Keratinocyte (primary cell): ENCODE data around the gene DCUN1D2. TPM values are rescaled to one million over a fixed set of nuclear protein-coding genes. Genes with fewer than 3 reads are reported as not detected.

Experiments
- DNase-seq: peaks from one replicate; pipeline ENCODE4 v3.0.0-alpha.2; 2011; ENCODE audit warnings: low read depth, missing footprints, low spot score
- FAIRE-seq: peaks from 2 replicates; lab custom pipeline; 2011; peaks lifted over from hg19 to GRCh38; lab: Jason Lieb, UNC
- H2AFZ ChIP-seq: 2 replicates; pipeline ENCODE4 v1.6.0; 2012; ENCODE audit warnings: low read length, control low read depth, inconsistent platforms; ENCODE audit not compliant: control insufficient read depth
- H3K27ac ChIP-seq: 2 replicates; pipeline ENCODE4 v1.5.1; 2011; ENCODE audit warnings: low read length; ENCODE audit not compliant: control insufficient read depth, insufficient read depth
- H3K27me3 ChIP-seq: 3 replicates; pipeline ENCODE4 v1.6.0; 2011; ENCODE audit warnings: low read length; ENCODE audit not compliant: control insufficient read depth, insufficient read depth; ENCODE audit errors: extremely low read depth
- H3K36me3 ChIP-seq, 2 experiments: 2 replicates in 1 of 2; 3 replicates in 1 of 2; pipeline ENCODE4 v1.5.1; 2011; ENCODE audit warnings: low read length in 2 of 2, mild to moderate bottlenecking in 1 of 2; ENCODE audit not compliant: control insufficient read depth in 2 of 2, insufficient read depth in 2 of 2; ENCODE audit errors: extremely low read depth in 1 of 2
- H3K4me1 ChIP-seq: 3 replicates; pipeline ENCODE4 v1.5.1; 2011; ENCODE audit warnings: low read length; ENCODE audit not compliant: control insufficient read depth, insufficient read depth; ENCODE audit errors: extremely low read depth
- H3K4me2 ChIP-seq: 3 replicates; pipeline ENCODE4 v1.6.0; 2011; ENCODE audit warnings: low read depth, low read length; ENCODE audit not compliant: control insufficient read depth, insufficient read depth; ENCODE audit errors: extremely low read depth
- H3K4me3 ChIP-seq, 3 experiments: fragments of 200-600 bp in 1 of 3; sonication (generic) in 1 of 3; 2 replicates in 2 of 3; 3 replicates in 1 of 3; pipeline ENCODE4 v1.5.1; 2011 to 2016; ENCODE audit warnings: low read length in 3 of 3, mild to moderate bottlenecking in 3 of 3, control low read depth in 2 of 3, inconsistent platforms in 1 of 3, low read depth in 1 of 3, mixed read lengths in 1 of 3, mixed run types in 1 of 3, moderate library complexity in 1 of 3; ENCODE audit not compliant: control insufficient read depth in 2 of 3, insufficient read depth in 2 of 3; ENCODE audit errors: extremely low read depth in 1 of 3
- H3K79me2 ChIP-seq: 2 replicates; pipeline ENCODE4 v1.6.0; 2012; ENCODE audit warnings: low read length; ENCODE audit not compliant: control insufficient read depth, insufficient read depth
- H3K9ac ChIP-seq: 3 replicates; pipeline ENCODE4 v1.6.0; 2011; ENCODE audit warnings: low read length; ENCODE audit not compliant: control insufficient read depth, insufficient read depth; ENCODE audit errors: extremely low read depth
- H3K9me1 ChIP-seq: 3 replicates; pipeline ENCODE4 v1.6.0; 2011; ENCODE audit warnings: low read length; ENCODE audit not compliant: control insufficient read depth, insufficient read depth; ENCODE audit errors: extremely low read depth
- H3K9me3 ChIP-seq: 2 replicates; pipeline ENCODE4 v1.5.1; 2012; ENCODE audit warnings: low read depth, low read length; ENCODE audit not compliant: control insufficient read depth
- H4K20me1 ChIP-seq: 3 replicates; pipeline ENCODE4 v1.6.0; 2011; ENCODE audit warnings: low read length; ENCODE audit not compliant: control insufficient read depth, insufficient read depth; ENCODE audit errors: extremely low read depth
- EZH2 ChIP-seq: IDR thresholded peaks from one replicate; pipeline ENCODE4 v1.6.1; 2012; ENCODE audit warnings: inconsistent platforms, mild to moderate bottlenecking, low read length, moderate library complexity
- dilution Hi-C: fragments of 300-500 bp; cut with MboI; formaldehyde crosslinking; loops from one replicate; pipeline ENCODE4 v1.7.0; 2020; ENCODE audit warnings: low sequenced_read_pairs; ENCODE audit not compliant: extremely low pct_ligation_motif_present
- polyA plus RNA-seq, 5 experiments: library from polyadenylated mRNA; depleted of rRNA in 3 of 5; stranded (reverse) in 3 of 5; stranded (forward) in 1 of 5; unstranded in 1 of 5; fragments of >200 nt; gene quantifications; 1 replicate in 1 of 5; 2 replicates in 3 of 5; 3 replicates in 1 of 5; pipeline versions ENCODE4 v1.2.1 to v1.2.3, GENCODE V29; 2011 to 2012; ENCODE audit warnings: missing spikeins in 2 of 5, low read depth in 1 of 5, low replicate concordance in 1 of 5
- TF ChIP-seq, protein P1 (sequence below), 3 experiments: IDR thresholded peaks in 1 of 3; conservative IDR thresholded peaks in 1 of 3; optimal IDR thresholded peaks in 1 of 3; 2 replicates in 2 of 3; 3 replicates in 1 of 3; pipeline versions ENCODE3 to v1.5.1; 2011; ENCODE audit warnings: low read length in 3 of 3, mild to moderate bottlenecking in 3 of 3, moderate library complexity in 2 of 3, control low read depth in 1 of 3, inconsistent platforms in 1 of 3; ENCODE audit not compliant: insufficient read depth in 2 of 3; ENCODE audit errors: extremely low read depth in 1 of 3

DCUN1D2 gene
- polyA plus RNA-seq, 1 donor (not counting 4 experiments of a cell fraction or from before 2014, with no cell fraction given) = 9.1 TPM

- no peak for DNase-seq
- Histone ChIP-seq H2AFZ (peak overlapping the region; percentile 33), H3K9me3 (no peaks in the 10 kb centered on the region), H3K27me3 (no peaks in the 10 kb centered on the region), H3K9me1 (no peaks in the 10 kb centered on the region), H3K4me1 (peaks cover 33% of the 10 kb centered on the region), H3K27ac (peak overlapping the region; percentile 60), H3K9ac (peak overlapping the region; percentile 87), H3K79me2 (peaks cover 78% of the 10 kb centered on the region), H3K36me3 (peaks cover 13 to 21% of the 10 kb centered on the region in 2 experiments), H3K4me2 (peak overlapping the region; percentile 87), H4K20me1 (no peaks in the 10 kb centered on the region), H3K4me3 (peak overlapping the region; percentile 78 to 93 (median 87))
- TF ChIP-seq, protein P1, sequence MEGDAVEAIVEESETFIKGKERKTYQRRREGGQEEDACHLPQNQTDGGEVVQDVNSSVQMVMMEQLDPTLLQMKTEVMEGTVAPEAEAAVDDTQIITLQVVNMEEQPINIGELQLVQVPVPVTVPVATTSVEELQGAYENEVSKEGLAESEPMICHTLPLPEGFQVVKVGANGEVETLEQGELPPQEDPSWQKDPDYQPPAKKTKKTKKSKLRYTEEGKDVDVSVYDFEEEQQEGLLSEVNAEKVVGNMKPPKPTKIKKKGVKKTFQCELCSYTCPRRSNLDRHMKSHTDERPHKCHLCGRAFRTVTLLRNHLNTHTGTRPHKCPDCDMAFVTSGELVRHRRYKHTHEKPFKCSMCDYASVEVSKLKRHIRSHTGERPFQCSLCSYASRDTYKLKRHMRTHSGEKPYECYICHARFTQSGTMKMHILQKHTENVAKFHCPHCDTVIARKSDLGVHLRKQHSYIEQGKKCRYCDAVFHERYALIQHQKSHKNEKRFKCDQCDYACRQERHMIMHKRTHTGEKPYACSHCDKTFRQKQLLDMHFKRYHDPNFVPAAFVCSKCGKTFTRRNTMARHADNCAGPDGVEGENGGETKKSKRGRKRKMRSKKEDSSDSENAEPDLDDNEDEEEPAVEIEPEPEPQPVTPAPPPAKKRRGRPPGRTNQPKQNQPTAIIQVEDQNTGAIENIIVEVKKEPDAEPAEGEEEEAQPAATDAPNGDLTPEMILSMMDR (optimal IDR thresholded peaks at IDR 0.05 in 1 of 3, IDR thresholded peaks at IDR 0.05 in 1 of 3, conservative IDR thresholded peaks at IDR 0.05 in 1 of 3; ENCODE audit: extremely low read depth in 1 of 3, insufficient read depth in 2 of 3, low read length in 3 of 3) = no peak
- no peak for TF ChIP-seq EZH2
- dilution Hi-C loops = no loop called here
- FAIRE-seq = no peak
Measured at GRCh38 chr13:113491418-113491883, 940 bp upstream of the DCUN1D2 start.

DNA sequence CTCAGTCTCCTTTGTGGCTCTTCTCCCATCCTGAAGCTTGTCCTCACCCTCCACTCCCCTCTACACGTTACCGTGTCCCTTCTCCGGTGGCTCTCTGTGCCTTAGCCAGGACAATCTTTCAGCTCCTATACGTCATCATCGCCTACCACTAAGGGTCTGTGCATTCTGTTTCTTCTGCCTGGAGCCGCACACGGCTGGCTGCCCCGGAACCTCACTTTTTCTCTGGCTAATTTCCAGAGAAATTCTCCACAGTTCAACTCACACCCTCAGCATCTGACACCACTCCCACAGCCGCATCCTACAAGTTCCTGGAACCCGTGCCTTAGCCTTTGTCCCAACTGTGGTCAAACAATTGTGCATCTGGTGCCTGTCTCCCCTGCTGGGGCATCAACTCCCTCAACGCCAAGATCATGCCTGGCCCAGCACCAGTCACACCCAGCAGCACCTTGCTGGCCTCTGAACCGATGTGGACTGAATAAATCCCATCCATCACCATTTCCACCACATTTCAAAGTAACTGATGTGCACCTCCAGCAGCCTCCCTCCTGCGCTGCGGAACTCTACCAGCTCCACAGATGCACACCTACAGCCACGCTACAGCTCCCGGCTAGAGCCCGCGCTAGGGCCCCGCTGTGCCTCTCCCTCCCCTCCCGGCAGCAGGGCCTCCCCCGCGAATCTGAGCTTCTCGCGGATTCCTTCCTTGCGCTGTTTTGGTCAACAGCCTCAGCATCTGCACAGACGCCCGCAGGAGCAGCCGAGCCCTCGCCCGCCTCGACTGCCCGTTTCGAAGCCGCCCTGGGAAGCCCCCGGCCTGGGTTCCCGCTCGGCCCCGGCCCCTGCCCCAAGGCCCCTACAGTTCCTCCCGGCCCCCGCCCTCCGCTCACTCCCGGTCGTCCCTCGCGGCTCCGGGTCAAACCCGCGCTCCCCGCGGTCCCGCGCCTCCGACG, 689 bp downstream of the DCUN1D2 start:
- Histone ChIP-seq H3K27me3 (no peaks in the 10 kb centered on the region), H3K9me3 (no peaks in the 10 kb centered on the region), H3K9ac (peak overlapping the region; percentile 87), H3K36me3 (peaks cover under 1 to 8% of the 10 kb centered on the region in 2 experiments), H3K4me2 (peak overlapping the region; percentile 87), H3K4me1 (peaks cover 33% of the 10 kb centered on the region), H3K4me3 (peak overlapping the region; percentile 78 to 93 (median 87)), H3K27ac (peak overlapping the region; percentile 60), H3K9me1 (no peaks in the 10 kb centered on the region), H2AFZ (peak overlapping the region; percentile 50), H4K20me1 (no peaks in the 10 kb centered on the region), H3K79me2 (peaks cover 79% of the 10 kb centered on the region)
- TF ChIP-seq EZH2 = no peak
- TF ChIP-seq, protein P1 (optimal IDR thresholded peaks at IDR 0.05 in 1 of 3, IDR thresholded peaks at IDR 0.05 in 1 of 3, conservative IDR thresholded peaks at IDR 0.05 in 1 of 3; ENCODE audit: extremely low read depth in 1 of 3, insufficient read depth in 2 of 3, low read length in 3 of 3) = no peak
- DNase-seq (no peak), FAIRE-seq (no peak)
- dilution Hi-C loops = no loop called here
